ENCODE results near the gene TRPC6. TPM values are rescaled to one million over a fixed set of nuclear protein-coding genes. Genes with fewer than 3 reads are reported as not detected.
A peak's percentile ranks its signal among the peaks of the same experiment; 100 is the strongest.

The TRPC6 gene
- polyA plus RNA-seq, 1 donor (not counting 4 experiments of a cell fraction or from before 2014, with no cell fraction given), result 0.04 TPM

DNA sequence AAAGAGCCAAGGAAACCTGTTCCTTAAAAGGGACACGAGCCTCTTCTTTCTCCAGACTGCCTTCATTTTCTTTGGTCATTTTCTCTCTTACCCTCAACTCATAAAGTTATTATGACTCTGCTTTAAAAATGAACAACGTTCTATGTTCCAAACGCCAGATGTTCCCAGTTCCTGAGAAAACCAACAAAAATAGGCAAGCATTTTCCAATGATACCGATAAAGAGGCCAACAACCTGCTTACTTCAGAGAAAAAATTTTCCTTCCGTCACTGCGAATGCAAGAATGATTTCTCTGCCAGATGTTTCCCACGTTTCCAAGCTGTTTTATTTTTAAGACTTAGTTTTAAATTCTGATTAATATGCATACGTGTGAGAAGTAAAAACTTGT is 315 bp upstream of the TRPC6 start:
- H3K9me3 ChIP-seq (ENCODE audit: control insufficient read depth, low read depth, low read length), result no peaks in the 10 kb centered on the region
- peak overlapping the region; percentile 83 for H3K4me2 ChIP-seq (ENCODE audit: control insufficient read depth, extremely low read depth, insufficient read depth, low read depth, low read length)
- dilution Hi-C loops (cut with MboI; ENCODE audit: extremely low pct_ligation_motif_present, low sequenced_read_pairs), result no loop called here
- no peak overlapping the region for H3K27ac ChIP-seq (ENCODE audit: control insufficient read depth, insufficient read depth, low read length)
- H4K20me1 ChIP-seq (ENCODE audit: control insufficient read depth, extremely low read depth, insufficient read depth, low read length), result no peaks in the 10 kb centered on the region
- DNase-seq (ENCODE audit: low read depth, low spot score) (no peak), FAIRE-seq (no peak)
- no peaks in the 10 kb centered on the region for H3K9me1 ChIP-seq (ENCODE audit: control insufficient read depth, extremely low read depth, insufficient read depth, low read length)
- H3K9ac ChIP-seq (ENCODE audit: control insufficient read depth, extremely low read depth, insufficient read depth, low read length), result no peak overlapping the region
- peak overlapping the region; percentile 94 for H2AFZ ChIP-seq (ENCODE audit: control insufficient read depth, low read length)
- peaks cover 21% of the 10 kb centered on the region for H3K27me3 ChIP-seq (ENCODE audit: control insufficient read depth, extremely low read depth, insufficient read depth, low read length)
- H3K4me3 ChIP-seq (ENCODE audit: control insufficient read depth in 2 of 3, extremely low read depth in 1 of 3, insufficient read depth in 2 of 3, low read depth in 1 of 3, low read length in 3 of 3), result peak overlapping the region in 1 of 3 experiments; percentile 79
- no peaks in the 10 kb centered on the region for H3K36me3 ChIP-seq (ENCODE audit: control insufficient read depth in 2 of 2, extremely low read depth in 1 of 2, insufficient read depth in 2 of 2, low read length in 2 of 2)
- H3K4me1 ChIP-seq (ENCODE audit: control insufficient read depth, extremely low read depth, insufficient read depth, low read length), result peaks cover 5% of the 10 kb centered on the region
- TF ChIP-seq EZH2 (IDR thresholded peaks at IDR 0.05; ENCODE audit: low read length), result peak; percentile 1
- TF ChIP-seq, protein P1, sequence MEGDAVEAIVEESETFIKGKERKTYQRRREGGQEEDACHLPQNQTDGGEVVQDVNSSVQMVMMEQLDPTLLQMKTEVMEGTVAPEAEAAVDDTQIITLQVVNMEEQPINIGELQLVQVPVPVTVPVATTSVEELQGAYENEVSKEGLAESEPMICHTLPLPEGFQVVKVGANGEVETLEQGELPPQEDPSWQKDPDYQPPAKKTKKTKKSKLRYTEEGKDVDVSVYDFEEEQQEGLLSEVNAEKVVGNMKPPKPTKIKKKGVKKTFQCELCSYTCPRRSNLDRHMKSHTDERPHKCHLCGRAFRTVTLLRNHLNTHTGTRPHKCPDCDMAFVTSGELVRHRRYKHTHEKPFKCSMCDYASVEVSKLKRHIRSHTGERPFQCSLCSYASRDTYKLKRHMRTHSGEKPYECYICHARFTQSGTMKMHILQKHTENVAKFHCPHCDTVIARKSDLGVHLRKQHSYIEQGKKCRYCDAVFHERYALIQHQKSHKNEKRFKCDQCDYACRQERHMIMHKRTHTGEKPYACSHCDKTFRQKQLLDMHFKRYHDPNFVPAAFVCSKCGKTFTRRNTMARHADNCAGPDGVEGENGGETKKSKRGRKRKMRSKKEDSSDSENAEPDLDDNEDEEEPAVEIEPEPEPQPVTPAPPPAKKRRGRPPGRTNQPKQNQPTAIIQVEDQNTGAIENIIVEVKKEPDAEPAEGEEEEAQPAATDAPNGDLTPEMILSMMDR (optimal IDR thresholded peaks at IDR 0.05 in 1 of 3, IDR thresholded peaks at IDR 0.05 in 1 of 3, conservative IDR thresholded peaks at IDR 0.05 in 1 of 3; ENCODE audit: extremely low read depth in 1 of 3, insufficient read depth in 2 of 3, low read length in 3 of 3), result no peak
- H3K79me2 ChIP-seq (ENCODE audit: control insufficient read depth, insufficient read depth, low read length), result no peaks in the 10 kb centered on the region

DNA sequence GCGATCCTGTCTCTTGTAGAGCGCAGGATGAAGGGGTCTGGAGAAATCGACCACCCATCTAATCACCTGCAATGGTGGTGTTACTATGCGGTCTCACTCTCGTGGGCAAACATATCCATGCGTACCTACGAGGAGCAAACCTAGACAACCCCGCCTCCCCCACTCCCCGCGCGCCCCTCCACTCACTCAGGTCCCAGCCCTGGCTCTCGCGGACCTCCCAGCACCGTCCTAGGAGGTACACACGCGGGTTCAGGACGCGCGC is 887 bp downstream of the TRPC6 start:
- Histone ChIP-seq H4K20me1 (ENCODE audit: control insufficient read depth, extremely low read depth, insufficient read depth, low read length) (no peaks in the 10 kb centered on the region), H3K9ac (ENCODE audit: control insufficient read depth, extremely low read depth, insufficient read depth, low read length) (peak overlapping the region; percentile 37), H3K27ac (ENCODE audit: control insufficient read depth, insufficient read depth, low read length) (no peak overlapping the region), H3K4me2 (ENCODE audit: control insufficient read depth, extremely low read depth, insufficient read depth, low read depth, low read length) (peak overlapping the region; percentile 83), H3K36me3 (ENCODE audit: control insufficient read depth in 2 of 2, extremely low read depth in 1 of 2, insufficient read depth in 2 of 2, low read length in 2 of 2) (no peaks in the 10 kb centered on the region), H3K4me1 (ENCODE audit: control insufficient read depth, extremely low read depth, insufficient read depth, low read length) (peaks cover 5% of the 10 kb centered on the region), H3K4me3 (ENCODE audit: control insufficient read depth in 2 of 3, extremely low read depth in 1 of 3, insufficient read depth in 2 of 3, low read depth in 1 of 3, low read length in 3 of 3) (peak overlapping the region; percentile 43 to 79 (median 61)), H3K79me2 (ENCODE audit: control insufficient read depth, insufficient read depth, low read length) (no peaks in the 10 kb centered on the region), H3K27me3 (ENCODE audit: control insufficient read depth, extremely low read depth, insufficient read depth, low read length) (peaks cover 21% of the 10 kb centered on the region), H3K9me1 (ENCODE audit: control insufficient read depth, extremely low read depth, insufficient read depth, low read length) (no peaks in the 10 kb centered on the region), H3K9me3 (ENCODE audit: control insufficient read depth, low read depth, low read length) (no peaks in the 10 kb centered on the region), H2AFZ (ENCODE audit: control insufficient read depth, low read length) (peak overlapping the region; percentile 94)
- dilution Hi-C loops (cut with MboI; ENCODE audit: extremely low pct_ligation_motif_present, low sequenced_read_pairs), result no loop called here
- no peak for FAIRE-seq
- TF ChIP-seq EZH2 (IDR thresholded peaks at IDR 0.05; ENCODE audit: low read length), result no peak
- TF ChIP-seq, protein P1 (optimal IDR thresholded peaks at IDR 0.05 in 1 of 3, IDR thresholded peaks at IDR 0.05 in 1 of 3, conservative IDR thresholded peaks at IDR 0.05 in 1 of 3; ENCODE audit: extremely low read depth in 1 of 3, insufficient read depth in 2 of 3, low read length in 3 of 3), result no peak
- DNase-seq (ENCODE audit: low read depth, low spot score), result no peak

All from keratinocyte (primary cell).